SW480 (cell line): Measurements from ENCODE around the gene LETM1.
A peak's percentile ranks its signal among the peaks of the same experiment; 100 is the strongest.

ENCODE experiments used
- DNase-seq: peaks from one replicate; pipeline ENCODE4 v3.0.0-alpha.2; 2016; ENCODE audit warnings: low spot score

The LETM1 gene

DNA sequence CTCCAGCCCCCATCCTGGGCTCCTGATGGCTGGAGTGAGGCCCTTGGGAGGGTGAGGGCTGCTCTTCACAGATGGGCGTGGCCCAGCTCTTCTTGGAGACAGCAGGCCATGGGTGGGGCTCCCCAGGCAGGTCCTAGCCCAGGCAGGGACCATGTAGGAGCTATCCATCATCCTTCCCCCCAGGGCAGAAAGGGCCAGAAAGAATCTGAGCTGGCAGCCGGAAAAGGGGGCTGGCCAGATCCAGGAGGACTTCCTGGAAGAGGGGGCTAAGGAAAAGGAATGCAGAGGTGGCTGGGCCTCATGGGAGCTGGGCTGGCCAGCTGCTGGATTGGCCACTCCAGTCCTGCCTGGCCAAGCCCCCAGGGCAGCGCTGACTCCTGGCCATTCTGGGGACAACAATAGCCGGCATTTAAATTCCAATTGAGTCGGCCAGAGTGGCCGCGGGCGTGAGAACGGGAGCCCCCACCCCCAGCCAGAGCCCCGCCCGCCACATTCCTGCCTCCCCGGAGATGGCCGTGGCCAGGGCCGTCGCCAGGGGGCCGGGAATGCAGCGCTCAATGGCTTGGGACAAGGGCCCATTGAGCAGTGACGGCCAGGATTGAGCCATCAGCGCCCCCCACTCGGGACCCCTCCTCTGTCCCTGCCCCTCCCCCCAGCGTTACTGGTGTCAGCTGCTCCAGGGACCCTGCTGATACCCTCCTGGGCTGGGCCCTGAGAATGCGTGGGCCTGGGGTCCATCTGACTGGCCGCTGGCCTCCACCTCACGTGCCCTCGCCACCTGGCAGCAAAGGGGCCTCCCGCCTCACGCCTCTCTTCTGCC, 77.9 kb downstream of the LETM1 start:
- DNase-seq, result no peak

DNA sequence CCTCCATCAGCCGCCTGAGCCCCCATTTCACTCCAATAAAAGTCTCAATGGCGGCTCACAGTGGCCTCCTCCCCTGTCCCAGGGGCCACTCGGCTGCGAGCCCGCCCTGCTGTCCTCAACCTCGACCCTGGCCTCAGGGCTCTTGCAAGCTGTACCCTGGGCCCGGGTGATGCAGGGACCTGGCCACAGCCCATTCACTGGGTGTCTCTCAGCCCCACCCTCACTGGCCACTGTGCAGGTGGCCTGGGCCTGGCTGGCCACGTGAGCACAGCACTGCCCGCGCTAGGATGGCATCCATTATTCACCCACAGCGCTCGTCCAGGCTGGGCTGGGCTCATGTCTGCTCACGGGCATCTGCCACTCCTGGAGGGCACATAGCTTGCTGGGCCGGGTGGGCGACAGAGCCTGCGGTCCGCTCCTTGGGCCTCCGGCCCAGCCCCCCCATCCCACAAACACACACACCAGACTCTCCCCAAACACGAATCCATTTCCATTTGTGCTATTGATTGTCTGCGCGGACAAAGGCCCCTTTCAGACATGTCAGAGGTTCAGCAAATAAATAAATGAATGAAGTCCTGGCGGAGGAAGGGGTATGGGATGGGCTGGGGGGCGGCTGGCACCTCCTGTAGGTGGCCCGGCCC, 79.3 kb downstream of the LETM1 start:
- no peak for DNase-seq

DNA sequence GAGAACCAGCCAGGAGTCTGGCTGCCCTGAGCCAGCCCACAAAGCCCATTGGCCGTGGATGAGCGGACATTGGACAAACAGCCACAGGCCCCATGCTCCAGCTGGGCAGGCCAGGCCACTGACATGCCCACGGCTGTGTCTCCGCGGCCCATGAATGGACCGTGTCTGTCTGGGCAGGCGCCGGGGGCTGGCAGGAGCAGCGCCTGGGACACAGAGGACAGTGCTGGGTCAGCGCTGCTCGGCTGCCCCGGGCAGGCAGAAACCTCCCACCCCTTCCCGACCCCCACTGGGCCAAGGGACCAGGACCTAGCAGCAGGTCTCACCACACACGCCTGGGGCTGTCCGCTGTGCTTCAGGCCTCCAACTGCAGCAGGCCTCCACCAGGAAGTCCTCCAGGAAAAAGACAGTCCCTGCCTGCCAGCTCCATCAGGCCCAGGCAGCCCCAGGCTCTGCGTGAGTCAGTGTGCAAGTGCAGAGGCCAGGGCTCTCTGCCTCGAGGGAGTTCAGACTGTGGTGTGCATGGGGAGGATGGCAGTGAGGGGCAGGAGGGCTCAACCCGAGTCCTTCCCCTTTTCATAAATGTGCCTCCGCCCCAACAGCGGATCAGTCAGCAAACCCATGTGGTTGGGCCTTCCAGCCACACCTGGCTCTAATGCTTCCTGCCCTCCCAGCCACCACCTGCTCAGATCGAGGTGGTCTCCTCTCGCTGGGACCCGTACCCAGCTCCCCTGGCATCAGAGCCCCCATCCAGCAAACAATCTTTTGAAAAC, 80.0 kb downstream of the LETM1 start:
- no peak for DNase-seq

DNA sequence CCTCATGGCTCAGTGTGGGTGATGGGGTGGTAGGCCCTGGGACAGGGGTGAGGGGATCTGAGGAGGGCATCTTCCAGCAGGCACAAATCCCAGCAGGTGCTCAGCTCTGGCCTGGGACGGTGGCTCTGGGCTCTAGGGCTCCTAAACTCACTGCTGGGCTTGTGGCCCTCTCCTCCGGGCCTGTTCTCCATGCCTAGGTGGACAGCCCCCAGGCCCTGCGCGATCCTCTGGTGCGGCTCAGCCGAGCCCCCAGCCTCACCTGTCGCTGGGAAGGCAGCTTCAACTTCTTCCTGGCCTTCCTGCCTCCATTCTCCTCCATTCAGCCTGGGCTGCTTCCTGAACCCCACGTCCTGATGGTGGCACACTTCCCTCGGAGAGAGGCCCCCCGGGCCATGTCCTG, 82.2 kb downstream of the LETM1 start:
- no peak for DNase-seq

DNA sequence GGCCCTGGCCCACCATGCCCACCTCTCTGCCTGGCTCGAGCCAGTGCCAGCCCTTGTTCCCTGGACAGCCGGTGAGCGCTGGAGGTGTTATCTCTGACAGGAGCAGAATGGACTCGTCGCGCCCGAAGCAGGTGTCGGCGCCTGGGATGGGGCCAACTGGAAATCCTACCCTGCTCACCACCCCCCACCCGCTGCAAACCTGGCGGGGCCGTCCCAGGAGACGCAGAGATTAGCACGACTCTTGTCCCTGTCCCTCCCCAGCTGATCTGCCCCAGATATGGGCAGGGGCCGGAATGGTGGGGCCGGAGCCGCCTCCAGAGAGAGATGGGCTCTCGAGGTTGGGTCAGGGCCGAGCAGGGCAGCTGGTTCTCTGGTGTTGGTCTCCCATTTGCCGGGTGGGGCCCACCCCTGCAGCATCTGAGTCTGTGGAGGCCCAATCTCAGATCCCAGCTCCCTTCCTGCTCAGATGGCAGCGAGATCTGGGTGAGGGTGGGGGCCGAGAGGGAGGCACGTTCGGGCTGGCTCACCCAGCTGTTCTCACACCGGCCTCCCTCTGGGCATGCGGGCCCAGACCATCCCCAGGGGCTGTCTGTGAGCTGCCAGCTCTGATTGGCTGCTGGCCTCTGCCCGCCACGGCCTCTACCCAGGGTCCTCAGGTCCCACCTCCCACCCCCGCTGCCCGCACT, 83.0 kb downstream of the LETM1 start:
- no peak for DNase-seq

DNA sequence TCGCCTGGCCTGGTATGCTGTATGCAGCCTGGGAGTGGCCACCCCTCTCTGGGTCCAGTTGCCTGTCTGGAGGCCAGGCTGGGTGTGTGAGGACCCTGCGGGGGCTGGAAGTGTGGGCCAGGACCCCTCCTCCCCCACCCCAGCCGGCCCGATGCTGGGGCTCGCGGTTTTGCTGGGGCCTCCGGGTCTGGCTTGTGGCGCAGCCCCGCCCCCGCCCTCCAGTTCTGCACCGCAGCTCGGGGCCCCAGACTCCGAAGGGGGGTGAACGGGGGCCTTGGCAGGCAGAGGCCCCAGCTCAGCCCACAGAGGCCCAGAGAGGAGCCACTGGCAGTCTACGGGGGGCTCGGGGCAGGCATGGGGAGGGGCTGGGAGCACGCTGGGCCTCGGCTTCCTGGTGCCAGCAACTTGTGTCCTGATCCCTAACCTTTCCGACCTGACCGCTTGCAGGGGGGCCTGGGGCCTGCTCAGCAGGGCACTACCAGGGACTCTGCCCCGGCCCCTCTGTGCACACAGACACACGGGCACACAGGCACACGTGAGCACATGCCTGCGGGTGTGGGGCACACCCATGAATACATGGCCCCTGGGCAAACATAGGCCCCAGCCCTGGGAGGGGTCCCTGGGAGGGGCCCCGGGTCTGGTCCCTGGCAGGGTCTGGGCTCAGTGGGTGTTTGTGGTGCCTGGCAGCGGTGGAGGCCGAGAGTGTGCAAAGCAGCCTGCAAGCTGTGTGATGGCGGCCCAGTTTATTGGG, 84.2 kb downstream of the LETM1 start:
- no peak for DNase-seq

DNA sequence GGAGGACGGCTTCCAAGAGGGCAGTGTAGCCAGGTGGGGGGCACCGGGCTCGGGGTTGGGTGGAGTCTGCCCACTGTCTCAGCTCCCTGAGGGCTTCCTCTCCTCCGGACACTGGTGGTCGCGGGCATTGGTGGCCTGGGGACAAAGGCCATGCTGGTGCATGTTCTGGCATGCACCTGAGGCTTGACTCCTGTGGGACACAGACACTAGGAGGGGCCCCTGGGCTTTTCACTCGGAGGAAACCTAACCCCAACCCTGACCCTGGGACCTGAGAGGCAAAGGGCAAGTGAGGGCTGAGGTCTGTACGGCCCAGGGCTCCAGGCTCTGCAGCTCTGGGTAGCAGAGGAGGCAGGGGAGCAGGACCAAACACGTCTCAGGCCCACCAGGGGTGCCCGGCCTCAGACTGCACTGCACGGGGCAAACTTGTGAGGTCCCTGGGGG, 85.1 kb downstream of the LETM1 start:
- no peak for DNase-seq

DNA sequence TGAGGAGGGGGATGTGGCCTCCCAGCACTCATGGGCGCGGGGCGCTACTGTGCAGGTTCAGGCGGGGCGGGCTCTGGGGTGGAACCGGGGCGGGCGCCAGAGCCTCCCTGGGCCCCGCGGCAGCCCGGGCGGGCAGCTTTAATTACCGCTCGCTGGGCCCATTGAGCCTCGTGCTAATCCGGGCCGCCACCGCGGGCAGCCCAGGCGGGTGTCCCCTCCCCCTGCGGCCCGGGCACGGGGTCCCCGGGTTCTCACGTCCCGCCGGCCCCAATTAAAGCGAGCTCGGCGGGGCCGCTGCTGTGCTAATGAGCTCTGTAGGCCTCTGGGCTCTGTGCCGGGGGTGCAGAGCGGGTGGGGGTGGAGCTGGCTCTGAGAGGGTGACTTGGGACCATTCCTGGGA, 85.7 kb downstream of the LETM1 start:
- no peak for DNase-seq

DNA sequence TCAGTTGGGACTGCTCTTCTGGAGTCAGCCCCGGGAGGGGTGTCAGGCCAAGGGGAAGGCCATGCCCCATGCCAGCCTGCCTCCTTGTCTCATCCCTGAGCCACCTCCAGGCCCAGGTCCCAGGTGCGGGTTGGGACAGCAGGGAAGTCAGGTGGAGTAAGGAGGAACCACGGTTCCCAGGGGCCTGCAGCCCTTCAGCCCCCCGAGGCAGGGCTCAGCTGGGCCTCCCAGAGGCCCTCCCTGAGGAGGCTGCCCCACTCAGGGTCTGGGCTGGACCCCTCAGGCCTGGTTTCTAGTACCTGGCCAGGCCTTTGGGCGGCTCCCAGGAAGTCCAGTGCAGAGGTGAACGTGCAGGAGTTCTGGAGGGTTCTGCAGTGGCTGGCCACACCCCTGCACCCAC, 86.3 kb downstream of the LETM1 start:
- no peak for DNase-seq

DNA sequence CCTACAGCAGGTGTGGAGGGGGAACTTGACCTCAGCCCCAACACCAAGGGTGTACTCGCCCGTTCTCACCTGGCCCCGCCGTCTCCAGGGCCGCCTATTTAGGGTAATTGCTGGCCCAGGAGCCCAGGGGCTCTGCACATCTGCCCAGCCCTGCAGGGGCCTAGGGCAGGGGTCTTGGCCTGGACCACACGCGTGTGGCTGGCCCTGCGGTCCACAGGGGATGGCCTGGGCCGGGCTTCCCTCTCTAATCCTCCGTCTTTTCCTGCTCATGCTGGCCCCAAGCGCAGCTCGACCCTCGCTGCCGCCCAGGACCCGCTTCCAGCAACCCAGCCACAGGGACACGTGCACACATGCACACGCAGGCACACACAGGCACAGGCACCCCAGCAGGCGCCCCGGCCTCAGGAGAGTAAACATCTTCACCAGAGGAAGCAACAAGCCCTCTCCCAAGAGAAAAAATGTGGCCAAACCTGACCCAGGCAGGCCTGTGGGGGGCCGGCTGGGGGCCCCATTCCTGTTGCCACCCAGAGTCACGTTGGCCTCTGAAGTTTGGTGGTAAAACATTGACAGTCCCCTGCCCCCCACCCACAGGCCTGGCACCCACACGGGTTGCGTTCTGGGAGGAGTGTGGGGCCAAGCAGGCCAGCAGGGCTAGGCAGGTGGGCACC, 87.5 kb downstream of the LETM1 start:
- no peak for DNase-seq

DNA sequence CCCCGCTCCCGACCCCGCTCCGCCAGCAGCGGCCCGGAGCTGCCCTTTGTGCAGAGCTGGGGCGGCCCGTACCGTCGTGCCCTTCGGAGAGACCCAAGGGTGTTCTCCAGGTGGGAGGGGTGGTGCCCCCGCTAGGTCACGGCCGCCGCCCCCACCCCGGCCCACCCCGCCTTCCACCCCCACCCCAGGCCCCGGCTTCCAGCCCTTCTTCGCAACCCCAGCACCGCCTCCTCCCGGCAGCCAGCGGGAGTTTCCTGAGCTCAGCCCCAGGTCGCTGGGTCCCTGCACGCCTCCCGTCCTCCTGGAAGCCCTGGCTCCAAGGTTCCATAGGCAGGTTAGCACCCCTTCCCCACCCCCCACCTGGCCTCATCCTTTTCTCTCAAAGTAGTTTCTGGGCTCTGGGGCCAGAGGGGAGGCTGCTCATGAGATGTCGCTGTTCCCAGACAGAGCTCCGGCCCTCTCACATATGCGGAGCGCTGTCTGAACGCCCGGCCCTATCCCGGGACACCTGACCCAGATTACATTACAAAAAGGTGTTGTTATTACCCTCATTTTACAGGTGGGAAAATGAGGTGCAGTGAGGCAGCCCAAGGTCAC, 88.1 kb downstream of the LETM1 start:
- DNase-seq, result peak; percentile 43

DNA sequence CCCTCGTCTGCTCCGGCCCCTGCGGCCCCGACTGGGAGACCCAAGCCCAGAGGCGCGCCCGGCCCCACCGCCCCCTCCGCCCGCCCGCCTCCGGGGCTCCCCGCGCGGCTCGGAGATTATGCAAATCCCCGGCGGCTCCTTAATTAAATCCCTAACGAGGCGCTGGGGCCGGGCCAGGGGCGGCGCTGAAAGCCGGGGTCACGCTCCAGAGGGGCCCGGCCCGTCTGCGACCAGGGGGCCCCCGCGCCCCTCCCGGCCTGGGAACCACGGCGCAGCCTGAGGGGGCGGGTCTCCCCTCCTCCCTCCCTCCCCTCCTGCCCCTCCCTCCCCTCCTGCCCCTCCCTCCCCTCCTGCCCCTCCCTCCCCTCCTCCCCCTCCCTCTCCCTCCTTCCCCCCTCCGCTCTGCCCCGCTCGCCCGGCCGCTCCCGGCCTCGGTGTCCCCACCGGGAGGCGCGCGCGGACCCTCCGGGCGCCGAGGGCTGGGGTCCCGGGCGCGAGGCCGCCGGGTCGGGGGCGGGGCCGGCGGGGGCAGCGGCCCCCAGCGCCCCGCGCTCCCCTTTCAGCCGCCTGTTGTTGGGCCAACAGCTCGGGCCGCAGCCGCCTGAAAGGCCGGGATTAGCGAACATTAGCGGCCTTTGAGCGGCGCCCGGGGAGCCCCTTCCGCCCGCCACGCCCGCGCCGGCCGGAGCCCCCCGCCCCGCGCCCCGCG, 88.7 kb downstream of the LETM1 start:
- no peak for DNase-seq

DNA sequence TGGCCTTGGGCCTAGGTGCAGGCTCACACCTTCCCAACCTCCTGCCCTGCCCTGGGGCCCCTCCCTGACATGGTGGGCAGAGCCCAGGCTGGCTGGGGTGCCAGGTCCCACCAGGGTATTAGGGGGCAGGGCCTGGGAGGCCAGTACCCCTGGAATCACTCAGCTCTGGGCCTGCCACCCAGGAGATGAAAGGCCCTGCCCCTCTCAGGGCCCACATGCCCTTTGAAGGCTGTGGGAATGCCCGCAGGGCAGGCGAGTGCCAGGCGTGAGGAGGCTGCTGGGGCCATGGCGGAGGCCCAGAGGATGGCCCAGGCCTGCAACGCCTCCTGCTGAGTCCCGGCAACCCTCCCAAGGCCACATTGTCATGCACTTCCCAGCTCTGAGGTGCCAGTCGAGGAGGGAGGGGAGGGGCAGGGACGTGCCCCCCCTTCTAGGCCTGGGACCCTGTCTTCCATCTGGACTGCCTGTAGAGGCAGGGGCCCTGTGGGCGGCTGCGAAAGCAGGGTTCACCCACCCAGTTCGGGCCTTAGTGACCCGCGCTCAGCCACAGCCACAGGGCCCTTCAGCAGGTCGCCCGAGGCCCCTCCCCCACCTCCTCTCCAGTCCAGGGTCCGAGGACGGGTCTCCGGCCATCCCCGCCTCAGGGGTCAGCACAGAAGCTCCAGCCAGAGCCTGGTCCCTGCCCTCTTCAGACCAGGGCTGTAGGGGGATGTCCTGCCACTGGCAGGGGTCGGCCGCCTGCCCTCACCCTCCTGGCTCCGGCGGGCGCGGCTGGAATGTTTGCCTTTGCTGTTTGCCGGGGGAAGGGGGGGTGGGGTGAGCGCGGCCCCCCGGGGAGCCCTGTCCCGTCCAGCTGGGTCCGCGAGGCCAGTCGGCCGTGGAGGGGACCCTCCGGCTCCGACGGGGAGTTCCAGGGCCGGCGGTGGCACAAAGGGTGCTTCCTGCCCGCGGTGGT, 89.6 kb downstream of the LETM1 start:
- peak; percentile 58 for DNase-seq

DNA sequence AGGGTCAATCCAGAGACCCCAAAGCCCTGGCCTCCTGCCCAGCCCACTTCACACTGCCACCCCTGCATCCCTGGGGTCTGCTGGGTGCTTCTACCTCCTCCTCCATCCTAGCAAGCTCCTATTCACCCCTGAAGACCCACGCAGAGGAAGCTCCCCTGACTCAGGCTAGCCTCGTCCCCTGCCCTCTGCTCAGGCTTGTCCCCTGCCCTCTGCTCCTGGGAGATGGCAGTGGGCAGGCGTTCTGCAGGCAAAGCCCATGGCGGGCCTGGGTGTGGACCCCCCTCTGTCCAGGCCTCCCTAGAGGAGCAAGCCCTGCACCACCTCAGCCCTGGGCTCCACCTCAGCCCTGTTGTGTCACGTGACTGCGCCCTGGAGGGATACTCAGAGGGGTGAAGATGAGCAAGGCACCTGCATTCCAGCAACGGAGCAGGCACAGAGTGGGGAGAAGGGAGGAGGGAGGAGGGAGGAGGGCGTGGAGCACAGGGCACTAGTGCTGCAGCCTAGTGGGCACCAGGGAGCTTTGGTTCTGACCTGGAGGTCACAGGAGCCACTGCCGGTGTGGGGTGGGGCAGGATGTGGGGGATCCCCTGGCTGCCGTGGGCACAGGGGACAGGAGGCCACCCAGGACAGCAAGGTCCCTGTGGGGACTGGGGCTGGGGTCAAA, 90.4 kb downstream of the LETM1 start:
- peak; percentile 41 for DNase-seq

DNA sequence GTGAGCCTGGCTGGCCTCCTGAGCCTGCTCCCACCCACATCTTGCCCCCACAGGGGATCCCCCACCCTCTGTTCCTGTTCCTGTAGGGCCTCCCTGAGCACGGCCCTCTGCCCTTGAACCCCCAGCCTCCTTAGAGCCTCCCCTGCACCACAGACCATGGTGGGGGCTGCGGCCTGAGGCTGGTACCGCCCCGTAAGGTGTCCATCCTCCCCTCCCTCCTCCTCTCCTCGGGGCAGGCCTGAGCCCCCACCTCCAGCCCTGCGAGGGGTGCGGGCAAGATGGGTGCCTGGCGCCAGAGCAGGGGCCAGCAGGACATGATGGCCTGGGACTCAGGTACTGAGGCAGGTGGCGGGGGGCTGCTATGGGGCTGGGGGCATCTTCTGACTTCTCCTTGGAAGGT, 91.3 kb downstream of the LETM1 start:
- DNase-seq, result no peak

DNA sequence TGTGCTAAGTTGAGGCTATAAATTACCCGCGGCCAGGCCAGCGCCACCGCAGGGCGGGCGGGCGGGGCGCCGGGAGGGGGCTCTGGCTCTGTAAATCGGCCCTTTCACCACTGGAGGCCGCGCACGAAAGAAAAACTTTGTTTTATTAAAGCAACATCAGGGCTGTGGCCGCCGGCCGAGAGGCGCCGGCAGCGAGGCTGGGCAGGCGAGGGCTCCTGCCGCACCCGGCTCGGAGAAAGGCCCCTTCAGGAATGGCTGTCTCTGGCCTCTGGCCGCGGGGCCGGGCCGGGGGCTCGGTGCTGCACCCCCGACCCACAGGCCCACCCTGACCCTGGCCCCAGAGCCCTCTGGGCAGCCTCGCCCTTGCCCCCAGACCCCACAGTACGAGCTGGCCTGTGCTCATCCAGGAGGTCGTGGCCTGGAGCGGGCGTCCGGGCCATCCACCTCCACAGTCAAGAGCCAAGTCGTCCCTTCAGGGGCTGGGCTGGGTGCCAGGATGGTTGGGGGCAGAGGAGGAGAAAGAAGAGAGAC, 92.3 kb downstream of the LETM1 start:
- DNase-seq, result peak; percentile 62

DNA sequence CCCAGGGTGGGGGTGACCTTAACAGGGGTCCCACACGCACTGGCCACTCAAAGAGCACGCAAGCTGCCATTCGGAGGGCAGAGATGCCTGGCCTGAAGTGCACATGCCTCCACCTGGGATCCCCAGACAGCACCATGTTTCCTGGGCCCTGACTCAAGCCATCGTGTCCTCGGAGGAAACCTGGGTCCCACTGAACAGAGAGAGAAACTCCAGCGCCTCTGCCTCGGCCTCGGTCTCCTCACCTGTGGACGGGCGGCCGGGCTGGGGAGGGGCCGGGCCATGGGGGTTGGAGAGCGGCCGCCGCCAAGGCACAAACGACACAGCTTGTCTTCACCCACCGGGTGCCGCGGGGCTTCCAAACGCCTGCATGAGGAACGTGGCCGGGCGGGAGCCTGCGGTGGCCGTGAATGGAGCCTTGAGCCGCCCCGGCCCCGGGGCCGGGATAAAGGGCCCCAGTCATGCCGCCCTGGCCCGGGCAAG, 92.8 kb downstream of the LETM1 start:
- no peak for DNase-seq
